ENCODE data around the gene TMEM243.

DNA sequence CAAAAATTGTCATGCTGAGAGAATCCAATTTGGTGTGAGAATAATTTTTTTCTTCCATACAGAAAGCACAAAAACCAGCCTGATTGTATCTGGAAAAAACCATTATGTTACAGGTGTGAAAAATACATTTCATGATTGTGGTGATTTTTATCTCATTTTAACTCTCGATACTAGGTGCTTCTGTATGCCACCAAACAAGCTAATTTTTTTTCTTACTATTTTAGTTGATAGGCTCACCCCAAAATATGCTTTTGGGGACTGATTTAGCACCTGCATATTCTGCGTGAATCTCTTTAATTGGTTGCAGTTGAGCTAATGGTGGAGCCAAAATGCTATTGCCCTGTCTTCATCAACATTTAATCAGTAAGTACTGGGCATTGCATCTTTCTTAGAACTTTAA lies 65.4 kb downstream of the TMEM243 start:
- TF ChIP-seq, protein P1, sequence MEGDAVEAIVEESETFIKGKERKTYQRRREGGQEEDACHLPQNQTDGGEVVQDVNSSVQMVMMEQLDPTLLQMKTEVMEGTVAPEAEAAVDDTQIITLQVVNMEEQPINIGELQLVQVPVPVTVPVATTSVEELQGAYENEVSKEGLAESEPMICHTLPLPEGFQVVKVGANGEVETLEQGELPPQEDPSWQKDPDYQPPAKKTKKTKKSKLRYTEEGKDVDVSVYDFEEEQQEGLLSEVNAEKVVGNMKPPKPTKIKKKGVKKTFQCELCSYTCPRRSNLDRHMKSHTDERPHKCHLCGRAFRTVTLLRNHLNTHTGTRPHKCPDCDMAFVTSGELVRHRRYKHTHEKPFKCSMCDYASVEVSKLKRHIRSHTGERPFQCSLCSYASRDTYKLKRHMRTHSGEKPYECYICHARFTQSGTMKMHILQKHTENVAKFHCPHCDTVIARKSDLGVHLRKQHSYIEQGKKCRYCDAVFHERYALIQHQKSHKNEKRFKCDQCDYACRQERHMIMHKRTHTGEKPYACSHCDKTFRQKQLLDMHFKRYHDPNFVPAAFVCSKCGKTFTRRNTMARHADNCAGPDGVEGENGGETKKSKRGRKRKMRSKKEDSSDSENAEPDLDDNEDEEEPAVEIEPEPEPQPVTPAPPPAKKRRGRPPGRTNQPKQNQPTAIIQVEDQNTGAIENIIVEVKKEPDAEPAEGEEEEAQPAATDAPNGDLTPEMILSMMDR (IDR thresholded peaks at IDR 0.05), result no peak
- TF ChIP-seq ZFX (IDR thresholded peaks at IDR 0.05; ENCODE audit: borderline replicate concordance), result no peak
